Measurements from ENCODE around the gene CEACAM4.

The CEACAM4 gene

GRCh38 chr19:41577833-41578232, 49.0 kb downstream of the CEACAM4 start:
- TF ChIP-seq CTCF (IDR thresholded peaks at IDR 0.05; ENCODE audit: low read depth, low read length): no peak
- TF ChIP-seq POLR2A (IDR thresholded peaks at IDR 0.05; ENCODE audit: extremely low read depth, insufficient read length): no peak
- no peak for TF ChIP-seq MYC (IDR thresholded peaks at IDR 0.05; ENCODE audit: low read depth, low read length)
- TF ChIP-seq MAX (IDR thresholded peaks at IDR 0.05; ENCODE audit: low read depth, low read length): no peak
- H3K4me3 ChIP-seq (ENCODE audit: low read depth, low read length): no peak overlapping the region
- DNase-seq (ENCODE audit: low read depth): no peak

GRCh38 chr19:41577144-41577830, 49.6 kb downstream of the CEACAM4 start:
- DNase-seq (ENCODE audit: low read depth): no peak
- TF ChIP-seq POLR2A (IDR thresholded peaks at IDR 0.05; ENCODE audit: extremely low read depth, insufficient read length) (no peak), MAX (IDR thresholded peaks at IDR 0.05; ENCODE audit: low read depth, low read length) (no peak), MYC (IDR thresholded peaks at IDR 0.05; ENCODE audit: low read depth, low read length) (no peak), CTCF (IDR thresholded peaks at IDR 0.05; ENCODE audit: low read depth, low read length) (no peak)
- no peak overlapping the region for H3K4me3 ChIP-seq (ENCODE audit: low read depth, low read length)

- no peak within 1 kb of the TSS for H3K4me3 ChIP-seq (ENCODE audit: low read depth, low read length)
- DNase-seq (ENCODE audit: low read depth): peak; percentile 71
- TF ChIP-seq MYC (IDR thresholded peaks at IDR 0.05; ENCODE audit: low read depth, low read length) (no peak), MAX (IDR thresholded peaks at IDR 0.05; ENCODE audit: low read depth, low read length) (no peak), CTCF (IDR thresholded peaks at IDR 0.05; ENCODE audit: low read depth, low read length) (no peak), POLR2A (IDR thresholded peaks at IDR 0.05; ENCODE audit: extremely low read depth, insufficient read length) (no peak)
Observed at GRCh38 chr19:41575998-41576397, 50.9 kb downstream of the CEACAM4 start, which contains the start of gene CEACAM21. Gene CEACAM21 (plus strand): TSS chr19:41576166. CDS start chr19:41576275, 109 bp downstream.

GRCh38 chr19:41570639-41571112, 56.2 kb downstream of the CEACAM4 start:
- H3K4me3 ChIP-seq (ENCODE audit: low read depth, low read length): no peak overlapping the region
- TF ChIP-seq MAX (IDR thresholded peaks at IDR 0.05; ENCODE audit: low read depth, low read length) (0 out of 2 replicates have a peak, but pooled peaks have one; percentile 13), CTCF (IDR thresholded peaks at IDR 0.05; ENCODE audit: low read depth, low read length) (peak; percentile 72), POLR2A (IDR thresholded peaks at IDR 0.05; ENCODE audit: extremely low read depth, insufficient read length) (no peak), MYC (IDR thresholded peaks at IDR 0.05; ENCODE audit: low read depth, low read length) (no peak)
- peak; percentile 73 for DNase-seq (ENCODE audit: low read depth)

GRCh38 chr19:41570179-41570578, 56.7 kb downstream of the CEACAM4 start:
- no peak for TF ChIP-seq MAX (IDR thresholded peaks at IDR 0.05; ENCODE audit: low read depth, low read length)
- TF ChIP-seq POLR2A (IDR thresholded peaks at IDR 0.05; ENCODE audit: extremely low read depth, insufficient read length): no peak
- no peak for TF ChIP-seq CTCF (IDR thresholded peaks at IDR 0.05; ENCODE audit: low read depth, low read length)
- TF ChIP-seq MYC (IDR thresholded peaks at IDR 0.05; ENCODE audit: low read depth, low read length): no peak
- H3K4me3 ChIP-seq (ENCODE audit: low read depth, low read length): no peak overlapping the region
- no peak for DNase-seq (ENCODE audit: low read depth)
